LNCaP clone FGC (cell line): ENCODE measurements around the gene PSD4.

Experiments used
- DNase-seq: peaks from one replicate; pipeline ENCODE4 v3.0.0-alpha.2; 2011; ENCODE audit warnings: low read depth
- H3K4me3 ChIP-seq: 2 replicates; pipeline ENCODE4 v1.5.1; 2011; ENCODE audit warnings: mild to moderate bottlenecking, low read depth, low read length, control low read depth
- TF ChIP-seq, protein P1 (sequence below): IDR thresholded peaks from 2 replicates; pipeline ENCODE4 v1.5.1; 2012; ENCODE audit warnings: mild to moderate bottlenecking; ENCODE audit not compliant: control insufficient read depth, insufficient read depth; ENCODE audit errors: extremely low read depth

PSD4 gene

DNA sequence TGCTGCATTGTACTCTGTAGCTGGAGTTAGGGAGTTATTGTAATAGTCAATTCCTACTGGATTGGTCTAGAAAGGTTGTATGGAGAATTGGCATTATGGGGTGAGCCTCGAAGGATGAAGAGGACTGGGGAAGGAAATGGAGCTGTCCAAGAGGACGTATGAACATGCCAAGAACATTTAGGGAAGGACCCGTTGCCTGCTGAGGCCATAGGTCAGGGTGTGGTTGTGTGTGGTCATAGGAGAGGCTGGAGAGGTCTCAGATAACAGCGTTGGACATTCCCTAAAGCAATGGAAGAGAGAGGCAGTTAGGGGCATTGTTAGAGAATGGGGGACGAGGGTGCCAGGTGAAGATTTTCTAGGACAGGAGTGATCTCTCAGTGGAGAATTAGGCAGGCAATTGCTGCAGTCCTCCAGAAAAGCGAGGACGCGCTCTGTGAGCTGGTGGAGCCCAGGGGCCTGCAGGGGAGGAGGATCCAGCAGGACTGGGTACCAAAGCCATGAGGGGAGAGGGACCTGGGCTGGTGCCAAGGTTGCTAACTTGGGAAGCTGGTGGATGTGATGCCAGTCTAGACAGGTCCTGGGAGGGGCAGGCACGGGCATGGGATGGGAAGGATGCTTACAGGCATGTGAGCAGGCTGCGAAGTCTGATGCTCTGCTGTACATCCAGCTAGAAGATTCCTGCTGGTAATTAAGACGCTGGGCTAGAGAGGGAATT is 9.4 kb upstream of the PSD4 start:
- TF ChIP-seq, protein P1, sequence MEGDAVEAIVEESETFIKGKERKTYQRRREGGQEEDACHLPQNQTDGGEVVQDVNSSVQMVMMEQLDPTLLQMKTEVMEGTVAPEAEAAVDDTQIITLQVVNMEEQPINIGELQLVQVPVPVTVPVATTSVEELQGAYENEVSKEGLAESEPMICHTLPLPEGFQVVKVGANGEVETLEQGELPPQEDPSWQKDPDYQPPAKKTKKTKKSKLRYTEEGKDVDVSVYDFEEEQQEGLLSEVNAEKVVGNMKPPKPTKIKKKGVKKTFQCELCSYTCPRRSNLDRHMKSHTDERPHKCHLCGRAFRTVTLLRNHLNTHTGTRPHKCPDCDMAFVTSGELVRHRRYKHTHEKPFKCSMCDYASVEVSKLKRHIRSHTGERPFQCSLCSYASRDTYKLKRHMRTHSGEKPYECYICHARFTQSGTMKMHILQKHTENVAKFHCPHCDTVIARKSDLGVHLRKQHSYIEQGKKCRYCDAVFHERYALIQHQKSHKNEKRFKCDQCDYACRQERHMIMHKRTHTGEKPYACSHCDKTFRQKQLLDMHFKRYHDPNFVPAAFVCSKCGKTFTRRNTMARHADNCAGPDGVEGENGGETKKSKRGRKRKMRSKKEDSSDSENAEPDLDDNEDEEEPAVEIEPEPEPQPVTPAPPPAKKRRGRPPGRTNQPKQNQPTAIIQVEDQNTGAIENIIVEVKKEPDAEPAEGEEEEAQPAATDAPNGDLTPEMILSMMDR, result no peak
- DNase-seq, result no peak
- H3K4me3 ChIP-seq, result no peak overlapping the region

DNA sequence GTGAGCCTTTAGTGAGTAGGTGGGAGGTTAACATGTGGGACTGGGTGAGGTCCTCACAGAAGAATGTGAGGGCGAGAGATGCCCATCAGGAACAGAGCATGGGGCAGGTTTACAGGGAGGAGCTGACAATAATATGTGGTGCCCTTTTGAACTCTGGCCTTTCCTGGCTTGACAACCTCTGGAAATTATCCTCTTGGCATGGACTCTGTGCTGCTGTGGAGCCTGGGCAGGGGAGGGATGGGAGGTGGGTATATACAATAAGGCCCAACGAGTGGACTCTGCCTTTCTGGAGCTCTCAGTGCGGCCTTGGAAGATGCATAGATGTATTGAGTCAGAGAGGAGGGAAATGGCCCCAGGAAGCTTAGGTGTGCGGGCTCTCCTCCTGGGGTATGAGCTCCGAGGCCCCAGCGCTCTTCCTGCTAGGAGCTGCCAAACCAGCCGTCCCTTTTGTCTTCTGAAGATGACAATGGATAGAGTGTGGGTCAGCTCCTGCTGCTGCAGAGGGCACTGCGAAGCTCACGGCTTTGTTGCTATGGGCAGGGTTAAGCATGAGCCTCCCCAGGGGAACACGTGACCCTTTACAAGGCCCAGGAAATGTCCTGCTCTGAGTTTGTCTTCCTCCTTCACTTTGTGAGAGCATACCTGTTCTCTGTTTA is 8.7 kb upstream of the PSD4 start:
- TF ChIP-seq, protein P1, result no peak
- no peak for DNase-seq
- no peak overlapping the region for H3K4me3 ChIP-seq

DNA sequence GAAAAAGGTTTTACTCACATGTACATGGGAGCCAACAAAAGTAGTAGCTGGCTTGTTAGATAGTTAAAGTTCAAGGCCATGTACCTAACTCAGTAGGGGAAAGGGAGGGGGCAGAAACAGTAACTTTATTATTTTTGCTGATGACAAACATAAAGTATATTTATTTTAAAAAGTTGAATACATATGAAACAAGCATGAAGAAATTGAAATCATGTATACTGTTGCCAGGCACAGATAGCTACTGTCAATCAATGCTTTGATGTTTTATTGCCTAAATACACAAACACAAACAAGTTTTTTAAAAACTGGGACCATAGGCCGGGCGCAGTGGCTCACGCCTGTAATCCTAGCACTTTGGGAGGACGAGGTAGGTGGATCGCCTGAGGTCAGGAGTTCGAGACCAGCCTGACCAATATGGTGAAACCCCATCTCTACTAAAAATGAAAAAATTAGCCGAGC is 7.6 kb upstream of the PSD4 start:
- no peak overlapping the region for H3K4me3 ChIP-seq
- DNase-seq, result no peak
- TF ChIP-seq, protein P1, result no peak

DNA sequence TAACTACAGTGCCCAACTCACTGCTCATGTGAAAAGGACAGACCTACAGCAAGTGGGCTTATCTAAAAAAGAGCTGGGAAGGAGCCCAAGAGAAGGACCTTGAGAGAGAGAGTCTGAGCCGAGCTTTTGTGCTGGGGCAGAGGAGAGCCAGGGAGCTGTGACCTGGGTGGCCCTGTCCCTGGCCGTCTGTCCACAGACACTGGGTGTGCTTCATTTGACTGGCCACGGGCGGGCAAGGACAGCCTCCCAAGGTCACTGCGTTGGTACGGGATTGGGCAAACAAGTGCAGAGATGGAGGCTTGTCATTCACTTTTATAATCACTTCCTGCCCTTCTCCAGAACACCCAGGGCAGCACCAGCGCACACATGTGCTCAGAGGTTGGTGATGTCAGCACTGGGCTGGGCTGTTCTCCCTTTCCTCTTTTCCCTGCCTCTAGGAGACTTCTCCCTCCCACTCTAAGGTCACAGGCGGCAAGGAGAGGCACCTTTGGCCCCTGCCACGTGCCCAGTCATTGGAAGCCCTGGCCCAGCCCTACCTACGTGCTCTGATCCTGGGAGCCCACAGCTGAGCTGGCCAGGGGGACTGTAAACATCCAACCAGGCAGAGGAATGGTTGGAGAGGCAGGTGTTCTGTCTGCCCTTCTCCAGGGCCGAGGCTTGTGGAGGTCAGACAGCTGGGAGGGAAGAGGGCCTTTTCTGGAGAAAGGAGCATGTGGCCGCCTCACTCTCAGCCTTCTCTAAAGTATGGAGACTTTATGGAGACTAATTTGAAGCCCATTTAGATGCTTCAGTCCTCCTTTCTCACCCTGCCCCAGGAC is 6.4 kb upstream of the PSD4 start:
- TF ChIP-seq, protein P1, result no peak
- H3K4me3 ChIP-seq, result no peak overlapping the region
- no peak for DNase-seq

DNA sequence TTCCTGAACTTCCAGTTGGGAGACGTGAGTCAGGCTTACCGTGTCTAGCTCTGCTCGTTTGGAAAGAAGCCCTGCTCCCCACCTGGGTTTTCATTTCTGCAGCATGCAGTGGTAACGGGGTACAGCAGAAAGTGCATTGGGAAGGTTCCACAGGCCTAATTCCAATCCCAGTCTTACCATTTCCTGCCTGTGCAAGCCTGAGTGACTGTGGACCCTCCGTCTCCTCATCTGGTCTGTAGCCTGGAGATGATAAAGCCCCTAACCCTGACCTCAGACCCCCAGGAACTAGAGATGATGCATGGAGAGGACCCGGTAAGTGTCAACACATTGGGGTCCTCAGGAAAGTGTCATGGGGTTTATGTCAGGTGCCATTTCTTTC is 5.8 kb upstream of the PSD4 start:
- TF ChIP-seq, protein P1, result no peak
- DNase-seq, result no peak

DNA sequence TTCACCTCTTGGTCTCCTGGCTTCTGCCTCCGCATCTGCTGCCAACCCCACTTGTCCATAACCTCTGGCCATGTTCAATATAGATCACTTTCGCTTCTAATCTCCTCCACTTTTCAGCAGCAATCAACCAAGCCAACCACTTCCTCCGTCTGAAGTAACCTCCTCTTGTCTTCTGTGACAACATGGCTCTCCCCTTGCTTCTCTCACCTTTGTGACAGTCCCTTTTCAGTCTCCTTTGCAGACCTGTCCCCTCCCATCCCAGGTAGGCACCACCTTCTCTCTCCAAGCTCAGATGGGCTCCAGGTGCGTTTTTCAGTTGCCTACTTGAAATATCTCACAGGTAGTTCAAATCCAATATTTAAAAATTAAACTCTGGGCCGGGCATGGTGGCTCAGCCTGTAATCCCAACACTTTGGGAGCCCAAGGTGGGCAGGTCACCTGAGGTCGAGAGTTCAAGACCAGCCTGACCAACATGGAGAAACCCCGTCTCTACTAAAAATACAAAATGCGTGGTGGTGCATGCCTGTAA is 4.7 kb upstream of the PSD4 start:
- H3K4me3 ChIP-seq, result no peak overlapping the region
- TF ChIP-seq, protein P1, result no peak
- no peak for DNase-seq

More for the DNA sequence above, 5.8 kb upstream of the PSD4 start:
- no peak overlapping the region for H3K4me3 ChIP-seq
